GM19455 (cell line): ENCODE results near the gene L3MBTL4.

Experiments used
- ATAC-seq: cut with Tn5 transposase; IDR thresholded peaks from one replicate; pipeline ENCODE4 v1.9.1; 2021; ENCODE audit not compliant: unreplicated experiment

Gene L3MBTL4

GRCh38 chr18:5969355-5969988, 445.2 kb downstream of the L3MBTL4 start:
- no peak for ATAC-seq

- no peak for ATAC-seq
These were observed 447.0 kb downstream of the L3MBTL4 start for GRCh38 chr18:5967666-5968065.

GRCh38 chr18:5967007-5967406, 447.7 kb downstream of the L3MBTL4 start:
- ATAC-seq: no peak

GRCh38 chr18:5966514-5966913, 448.2 kb downstream of the L3MBTL4 start:
- ATAC-seq: no peak

- no peak for ATAC-seq
These were observed 449.7 kb downstream of the L3MBTL4 start for GRCh38 chr18:5964996-5965395.

- no peak for ATAC-seq
These were observed 450.1 kb downstream of the L3MBTL4 start for GRCh38 chr18:5964596-5964995.

GRCh38 chr18:5964108-5964507, 450.6 kb downstream of the L3MBTL4 start:
- ATAC-seq: no peak

GRCh38 chr18:5963267-5963666, 451.4 kb downstream of the L3MBTL4 start:
- ATAC-seq: no peak

GRCh38 chr18:5962362-5962761, 452.3 kb downstream of the L3MBTL4 start:
- no peak for ATAC-seq

GRCh38 chr18:5961828-5962150, 452.9 kb downstream of the L3MBTL4 start:
- ATAC-seq: no peak

- ATAC-seq: no peak
These were observed 453.4 kb downstream of the L3MBTL4 start for GRCh38 chr18:5961097-5961827.

- ATAC-seq: no peak
These were observed 455.9 kb downstream of the L3MBTL4 start for GRCh38 chr18:5958822-5959221.

GRCh38 chr18:5955861-5956260, 458.9 kb downstream of the L3MBTL4 start:
- no peak for ATAC-seq

GRCh38 chr18:5951515-5952091, 463.1 kb downstream of the L3MBTL4 start:
- ATAC-seq: no peak

- no peak for ATAC-seq
These were observed 465.9 kb downstream of the L3MBTL4 start for GRCh38 chr18:5948781-5949180.

- no peak for ATAC-seq
These were observed 466.5 kb downstream of the L3MBTL4 start for GRCh38 chr18:5948237-5948636.

- ATAC-seq: no peak
These were observed 470.3 kb downstream of the L3MBTL4 start for GRCh38 chr18:5944448-5944847.

GRCh38 chr18:5943514-5943913, 471.2 kb downstream of the L3MBTL4 start:
- no peak for ATAC-seq

- no peak for ATAC-seq
These were observed 472.1 kb downstream of the L3MBTL4 start for GRCh38 chr18:5942591-5942990.

GRCh38 chr18:5941890-5942289, 472.8 kb downstream of the L3MBTL4 start:
- no peak for ATAC-seq

- ATAC-seq: no peak
These were observed 474.7 kb downstream of the L3MBTL4 start for GRCh38 chr18:5939801-5940667.

- no peak for ATAC-seq
These were observed 476.9 kb downstream of the L3MBTL4 start for GRCh38 chr18:5937795-5938194.
